T47D (cell line): ENCODE data around the gene COL4A1.
"Not testable (repeated sequence)": the region's sequence is repeated elsewhere in the genome, so short reads cannot be mapped to it uniquely, and the experiment has no call there.

Experiments
- DNase-seq, 2 experiments: peaks; one replicate each; pipeline versions ENCODE4 v3.0.0 to v3.0.0-alpha.2; 2011 to 2012; ENCODE audit warnings: low read depth in 1 of 2, low spot score in 1 of 2
- JUND ChIP-seq: IDR thresholded peaks from 2 replicates; pipeline ENCODE4 v1.6.1; 2012; ENCODE audit warnings: low read depth
- in situ Hi-C: cut with HindIII; loops from 2 replicates; pipeline ENCODE4 v1.10.0; 2016; ENCODE audit warnings: low sequenced_read_pairs, low pct_unique_long_range_greater_than_20kb

Gene COL4A1

DNA sequence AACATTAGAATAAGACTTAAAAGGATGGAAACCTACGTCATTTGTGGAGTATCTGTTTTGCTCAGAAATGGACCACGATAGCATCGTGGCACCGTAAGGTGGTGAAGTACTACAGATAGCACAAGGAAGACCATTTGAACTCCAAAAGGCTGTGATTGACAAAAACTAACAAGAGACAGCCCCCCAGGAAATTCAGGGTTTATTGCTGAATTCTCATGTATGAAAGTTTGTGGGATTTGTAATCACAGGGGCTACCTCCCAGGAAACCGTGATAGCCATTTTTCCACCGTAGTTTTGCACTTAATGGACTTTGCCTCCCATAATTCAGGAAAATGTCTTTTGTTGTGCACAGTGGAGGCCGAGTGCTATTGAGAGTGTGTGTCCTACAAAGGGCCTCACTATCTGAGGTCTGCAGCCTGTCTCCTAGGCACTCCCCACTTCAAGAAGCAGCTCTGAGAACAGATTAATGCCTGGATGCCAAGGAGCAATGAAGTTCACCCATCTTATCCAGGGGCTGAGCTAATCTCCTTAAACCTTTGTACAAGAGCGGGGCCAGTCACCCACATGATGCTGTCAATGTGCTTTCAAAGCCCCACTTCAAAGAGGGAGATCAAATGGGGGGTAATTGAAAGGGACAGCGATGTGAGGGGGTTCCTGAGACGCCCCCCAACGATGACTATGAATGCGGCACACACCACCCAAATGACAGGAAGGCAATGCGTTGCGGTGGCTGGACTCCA lies 182.6 kb downstream of the COL4A1 start:
- in situ Hi-C loops, result no loop called here

DNA sequence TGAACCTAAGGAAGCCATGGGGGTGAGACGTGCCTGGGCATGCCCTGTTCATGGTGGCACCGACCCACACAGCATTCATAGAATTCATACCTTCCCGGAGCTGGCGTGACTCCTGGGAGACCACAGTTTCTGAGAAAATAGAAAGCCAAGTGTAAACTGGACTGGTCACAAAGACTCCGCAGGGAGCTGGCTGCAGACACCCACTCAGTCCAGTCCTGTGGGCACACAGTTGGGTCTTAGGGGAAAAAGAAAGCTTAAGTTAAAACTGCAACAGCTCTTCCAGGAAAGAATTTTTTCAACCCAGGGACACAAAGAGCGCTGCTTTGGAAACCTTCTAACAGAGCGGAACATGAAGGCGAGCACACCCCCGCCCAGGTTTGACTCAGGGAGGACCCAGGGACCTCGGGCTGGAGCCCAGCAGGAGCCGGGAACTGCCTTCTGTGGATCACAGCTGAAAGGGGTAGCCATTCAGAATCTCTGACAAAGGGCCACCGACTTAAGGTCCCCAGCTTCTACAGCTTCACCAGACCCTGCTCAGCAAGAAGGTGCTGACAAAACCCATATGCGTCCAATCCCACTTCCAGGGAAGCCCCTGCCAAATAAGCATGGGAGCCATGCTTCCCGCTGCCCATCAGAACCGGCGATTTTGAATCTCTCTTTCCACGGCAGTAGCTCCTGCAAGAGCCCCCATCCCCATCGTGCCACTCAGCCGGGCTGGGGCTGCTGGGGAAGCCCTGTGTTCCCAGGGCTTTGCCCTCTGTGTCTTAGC lies 183.7 kb downstream of the COL4A1 start:
- in situ Hi-C loops, result no loop called here
- no peak for DNase-seq
- no peak for TF ChIP-seq JUND

More for the DNA sequence above, 182.6 kb downstream of the COL4A1 start:
- TF ChIP-seq JUND, result no peak
- no peak for DNase-seq

GRCh38 chr13:110121422-110122083 lies 185.4 kb downstream of the COL4A1 start:
- TF ChIP-seq JUND, result no peak
- in situ Hi-C loops, result no loop called here
- no peak for DNase-seq

DNA sequence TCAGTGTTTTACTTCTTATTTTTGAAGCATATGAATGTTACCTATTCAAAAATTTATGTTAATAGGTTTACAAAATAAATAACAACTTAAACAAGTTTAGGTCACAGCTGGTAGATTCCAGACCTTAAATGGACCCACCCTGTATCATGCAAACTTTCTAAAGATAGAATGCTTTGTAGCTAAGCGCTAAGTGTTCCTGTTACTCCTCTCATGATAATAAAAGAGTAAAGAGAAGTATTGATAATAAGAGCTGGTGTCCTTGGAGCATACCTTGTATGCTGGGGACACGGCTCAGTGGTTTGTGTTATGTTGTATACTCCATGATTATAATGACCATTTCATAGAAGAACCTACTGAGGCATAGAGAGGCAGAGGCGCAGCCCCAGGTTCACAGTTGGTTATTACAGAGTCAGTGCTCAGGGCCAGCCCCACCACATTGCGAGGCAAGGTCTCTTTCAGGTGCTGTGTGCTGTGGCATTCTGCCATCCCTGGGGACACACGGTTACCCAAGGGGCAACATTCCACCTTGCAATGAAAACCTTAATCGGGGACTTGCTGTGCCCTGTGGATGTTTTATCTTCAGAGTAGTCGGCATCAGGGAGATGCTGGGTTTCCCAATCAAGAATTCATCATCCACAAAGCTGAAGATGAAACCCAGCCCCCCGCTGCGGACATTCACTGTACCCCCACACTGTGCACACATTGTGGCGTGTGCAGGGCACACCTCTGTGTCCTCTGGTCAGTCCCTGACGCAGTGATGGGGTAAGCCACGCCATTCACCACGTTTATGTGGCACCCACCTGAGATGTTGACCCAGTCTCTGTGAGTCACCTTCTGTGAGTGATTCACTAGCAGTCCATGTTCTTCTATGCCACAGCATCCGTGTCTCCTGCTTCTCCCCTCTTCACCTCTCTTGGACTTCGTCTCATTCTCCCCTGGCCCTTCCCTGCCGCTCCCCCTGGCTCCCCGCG lies 186.7 kb downstream of the COL4A1 start:
- no peak for TF ChIP-seq JUND
- no peak for DNase-seq
- in situ Hi-C loops, result no loop called here

DNA sequence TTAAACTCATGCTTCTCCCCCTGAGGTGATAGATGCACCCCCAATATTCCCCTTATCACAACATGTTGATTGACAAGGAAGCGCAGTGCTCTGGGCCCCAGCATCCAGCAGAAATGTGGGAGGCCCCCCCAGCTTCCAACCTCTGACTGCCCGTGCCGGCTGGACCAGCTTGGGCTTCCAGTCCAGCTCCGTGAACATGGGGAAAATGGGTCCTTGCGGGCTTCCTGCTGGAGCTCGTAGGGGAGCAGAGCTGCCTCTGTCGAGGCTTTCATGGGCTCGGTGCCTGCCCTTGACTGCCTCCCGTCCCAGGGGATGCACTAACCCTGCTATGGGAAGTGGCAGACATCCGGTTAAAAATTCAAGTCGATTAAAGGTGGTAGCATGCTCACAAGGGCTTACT lies 188.9 kb downstream of the COL4A1 start:
- DNase-seq, result no peak
- in situ Hi-C loops, result no loop called here
- TF ChIP-seq JUND, result no peak

DNA sequence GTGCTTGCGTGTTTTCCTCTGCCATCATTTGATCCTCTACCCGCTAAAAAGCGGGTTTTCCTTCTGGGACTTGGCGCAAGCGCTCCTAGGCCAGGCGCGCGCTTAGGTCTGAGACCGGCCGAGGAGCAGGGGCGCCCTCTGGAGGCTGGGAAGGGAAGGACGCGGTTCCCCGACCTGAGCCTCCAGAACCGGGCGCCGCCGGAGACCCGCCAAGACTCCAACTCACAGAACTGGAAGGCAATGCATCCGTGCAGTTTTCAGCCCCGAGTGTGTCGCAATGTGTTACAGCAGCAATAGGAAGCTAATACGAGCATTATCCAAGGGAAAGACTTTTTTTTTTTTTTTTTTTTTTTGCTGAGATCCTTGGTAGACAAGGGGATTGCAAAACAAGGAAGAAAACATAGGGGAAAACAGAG lies 190.9 kb downstream of the COL4A1 start:
- in situ Hi-C loops, result no loop called here
- TF ChIP-seq JUND, result no peak
- DNase-seq, result no peak

DNA sequence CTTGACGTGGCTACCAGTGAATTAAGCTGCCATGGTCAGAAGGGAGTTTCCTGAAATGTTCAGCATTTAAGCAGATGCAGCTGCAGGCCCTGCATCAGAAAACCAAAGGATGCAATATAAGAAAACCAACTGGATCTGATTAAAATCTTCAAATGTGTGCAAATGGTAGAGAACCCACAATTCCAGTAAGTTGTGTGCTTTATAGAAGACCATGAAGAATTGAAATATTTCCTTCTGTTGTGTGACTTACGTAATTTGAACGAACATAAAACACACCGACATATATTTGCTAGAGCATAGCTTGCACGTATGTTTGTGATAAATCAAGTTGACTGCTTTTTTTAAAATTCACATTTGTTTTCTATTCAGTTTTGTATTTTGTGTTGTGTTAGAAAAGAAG lies 191.4 kb downstream of the COL4A1 start:
- DNase-seq, result no peak
- in situ Hi-C loops, result no loop called here
- TF ChIP-seq JUND, result no peak

GRCh38 chr13:110114316-110114715 lies 192.6 kb downstream of the COL4A1 start:
- in situ Hi-C loops, result no loop called here
- DNase-seq, result no peak

GRCh38 chr13:110113284-110113764 lies 193.6 kb downstream of the COL4A1 start:
- in situ Hi-C loops, result no loop called here

More at GRCh38 chr13:110114316-110114715, 192.6 kb downstream of the COL4A1 start:
- TF ChIP-seq JUND, result no peak

GRCh38 chr13:110112379-110112778 lies 194.6 kb downstream of the COL4A1 start:
- DNase-seq, in situ Hi-C loops: not testable (repeated sequence)

More at GRCh38 chr13:110113284-110113764, 193.6 kb downstream of the COL4A1 start:
- no peak for TF ChIP-seq JUND
- DNase-seq, result no peak

DNA sequence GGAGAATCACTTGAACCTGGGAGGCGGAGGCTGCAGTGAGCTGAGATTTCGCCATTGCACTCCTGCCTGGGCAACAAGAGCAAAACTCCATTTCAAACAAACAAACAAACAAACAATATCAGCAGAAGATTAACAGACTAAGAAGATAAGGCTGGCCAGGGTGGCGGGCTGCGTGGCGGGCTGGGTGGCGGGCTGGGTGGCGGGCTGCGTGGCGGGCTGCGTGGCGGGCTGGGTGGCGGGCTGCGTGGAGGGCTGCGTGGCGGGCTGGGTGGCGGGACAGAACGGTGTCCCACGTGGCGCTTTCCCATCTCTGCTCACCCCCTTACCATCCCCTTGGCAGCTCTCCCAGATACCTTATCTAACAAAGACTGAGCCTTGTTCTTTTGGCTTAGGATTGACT lies 196.2 kb downstream of the COL4A1 start:
- in situ Hi-C loops, result no loop called here
- TF ChIP-seq JUND, result no peak
- no peak for DNase-seq

DNA sequence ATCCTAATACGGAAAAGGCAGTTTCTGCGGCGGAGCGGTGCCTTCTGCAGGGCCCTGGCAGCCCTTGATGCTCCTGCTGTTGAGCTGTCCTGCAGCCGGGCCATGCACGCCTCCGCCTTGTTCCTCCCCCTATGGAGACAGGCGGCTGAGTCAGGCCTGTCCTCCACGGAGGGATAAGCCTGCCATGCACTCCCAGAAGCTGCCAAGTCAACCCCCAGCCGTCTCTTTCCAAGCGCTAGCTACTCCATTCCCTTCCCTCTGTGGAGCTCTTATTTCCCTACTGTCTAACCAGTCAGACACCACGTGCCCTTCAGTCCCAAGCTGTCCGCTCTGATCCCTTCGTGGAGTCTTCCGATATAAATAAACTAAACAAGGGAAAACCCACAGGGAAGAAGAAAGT lies 197.0 kb downstream of the COL4A1 start:
- TF ChIP-seq JUND, result no peak
- in situ Hi-C loops, result no loop called here
- DNase-seq, result no peak
